Tibial nerve (tissue), 4 donors: ENCODE data around the gene SLX1A. TPM values are rescaled to one million over a fixed set of nuclear protein-coding genes. Genes with fewer than 3 reads are reported as not detected.
A peak's percentile ranks its signal among the peaks of the same experiment; 100 is the strongest.
"Not testable (repeated sequence)": the region's sequence is repeated elsewhere in the genome, so short reads cannot be mapped to it uniquely, and the experiment has no call there.

Source experiments
- DNase-seq, 2 donors: peaks; one replicate each; pipeline ENCODE4 v3.0.0-alpha.2; 2019; ENCODE audit warnings: low spot score in 2 of 2
- H3K27ac ChIP-seq, 4 donors: fragments of 200-600 bp; sonication (generic) in 3 of 4; one replicate each; pipeline ENCODE4 v1.5.1; 2017 to 2019; ENCODE audit warnings: mild to moderate bottlenecking in 1 of 4
- H3K27me3 ChIP-seq, 2 donors: fragments of 200-600 bp; sonication (generic) in 1 of 2; one replicate each; pipeline versions ENCODE4 v1.5.1 to v1.6.0; 2017 to 2019
- H3K36me3 ChIP-seq, 3 donors: fragments of 200-600 bp; sonication (generic); one replicate each; pipeline ENCODE4 v1.5.1; 2018 to 2019
- H3K4me1 ChIP-seq, 4 donors: fragments of 200-600 bp; sonication (generic) in 3 of 4; one replicate each; pipeline ENCODE4 v1.5.1; 2017 to 2019
- H3K4me3 ChIP-seq, 4 donors: fragments of 200-600 bp; sonication (generic) in 3 of 4; one replicate each; pipeline ENCODE4 v1.5.1; 2017 to 2019; ENCODE audit warnings: mild to moderate bottlenecking in 1 of 4, moderate library complexity in 1 of 4
- H3K9me3 ChIP-seq, 4 donors: fragments of 200-600 bp; sonication (generic) in 3 of 4; one replicate each; pipeline ENCODE4 v1.5.1; 2017 to 2019
- EP300 ChIP-seq, 2 donors: sonication (generic); formaldehyde crosslinking; IDR thresholded peaks; one replicate each; pipeline ENCODE4 v1.6.1; 2017; ENCODE audit warnings: antibody characterized with exemption in 2 of 2, mild to moderate bottlenecking in 1 of 2
- POLR2A ChIP-seq, 2 donors: fragments of 450-650 bp; IDR thresholded peaks; one replicate each; pipeline ENCODE4 v1.6.1; 2017; ENCODE audit warnings: antibody characterized with exemption in 2 of 2, mild to moderate bottlenecking in 2 of 2, moderate library complexity in 2 of 2
- WGBS, 2 donors: methylation state at CpG; one replicate each; pipeline ENCODE4 v1.1.5; 2018; 5-methylcytosine and 5-hydroxymethylcytosine counted together
- total RNA-seq, 4 donors: library from RNA; depleted of rRNA; stranded (reverse); fragments of >200 nt; gene quantifications; one replicate each; pipeline ENCODE4 v1.1.0, GENCODE V29; 2016
- TF ChIP-seq, protein P1 (sequence below), 5 experiments: fragments of 200-600 bp in 3 of 5; fragments of 450-650 bp in 2 of 5; sonication (generic) in 3 of 5; IDR thresholded peaks; one replicate each; pipeline ENCODE4 v1.5.1; 2016 to 2019; ENCODE audit warnings: antibody characterized with exemption in 5 of 5, mild to moderate bottlenecking in 3 of 5, moderate library complexity in 2 of 5

The SLX1A gene
- total RNA-seq, 4 donors from 2014 or later, result 45.7 to 68.7 (median 52.8) TPM

DNA sequence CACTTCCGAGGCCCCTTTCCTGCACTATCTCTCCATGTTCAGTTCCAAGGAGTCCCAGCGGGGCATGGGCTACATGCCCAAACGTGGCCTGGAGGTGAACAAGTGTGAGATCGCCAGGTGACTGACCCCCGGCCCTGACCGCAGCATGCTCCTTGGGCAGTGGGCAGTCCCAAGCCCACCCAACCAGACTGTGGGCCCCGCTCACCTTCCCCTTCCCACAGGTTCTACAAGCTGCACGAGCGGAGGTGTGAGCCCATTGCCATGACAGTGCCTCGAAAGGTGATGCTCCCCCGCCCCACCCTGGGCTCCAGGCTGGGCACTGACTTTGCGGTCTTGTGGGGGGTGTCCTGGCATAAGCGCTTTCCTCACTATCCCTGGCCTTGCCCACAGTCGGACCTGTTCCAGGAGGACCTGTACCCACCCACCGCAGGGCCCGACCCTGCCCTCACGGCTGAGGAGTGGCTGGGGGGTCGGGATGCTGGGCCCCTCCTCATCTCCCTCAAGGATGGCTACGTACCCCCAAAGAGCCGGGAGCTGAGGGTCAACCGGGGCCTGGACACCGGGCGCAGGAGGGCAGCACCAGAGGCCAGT, 5.6 kb upstream of the SLX1A start:
- no peak for DNase-seq
- Histone ChIP-seq H3K4me3 (no peak overlapping the region), H3K9me3 (no peaks in the 10 kb centered on the region), H3K27ac (no peak overlapping the region), H3K27me3 (no peaks in the 10 kb centered on the region), H3K36me3 (peaks cover 0 to 6% (median 0%) of the 10 kb centered on the region in 3 donors), H3K4me1 (peaks cover 0 to 26% (median 11%) of the 10 kb centered on the region in 4 donors)
- 88 to 93% methylated on average over 18 to 19 of the region's 23 CpGs for WGBS, 2 donors
- no peak for TF ChIP-seq EP300 (IDR thresholded peaks at IDR 0.05)
- no peak for TF ChIP-seq POLR2A (IDR thresholded peaks at IDR 0.05)
- TF ChIP-seq, protein P1, sequence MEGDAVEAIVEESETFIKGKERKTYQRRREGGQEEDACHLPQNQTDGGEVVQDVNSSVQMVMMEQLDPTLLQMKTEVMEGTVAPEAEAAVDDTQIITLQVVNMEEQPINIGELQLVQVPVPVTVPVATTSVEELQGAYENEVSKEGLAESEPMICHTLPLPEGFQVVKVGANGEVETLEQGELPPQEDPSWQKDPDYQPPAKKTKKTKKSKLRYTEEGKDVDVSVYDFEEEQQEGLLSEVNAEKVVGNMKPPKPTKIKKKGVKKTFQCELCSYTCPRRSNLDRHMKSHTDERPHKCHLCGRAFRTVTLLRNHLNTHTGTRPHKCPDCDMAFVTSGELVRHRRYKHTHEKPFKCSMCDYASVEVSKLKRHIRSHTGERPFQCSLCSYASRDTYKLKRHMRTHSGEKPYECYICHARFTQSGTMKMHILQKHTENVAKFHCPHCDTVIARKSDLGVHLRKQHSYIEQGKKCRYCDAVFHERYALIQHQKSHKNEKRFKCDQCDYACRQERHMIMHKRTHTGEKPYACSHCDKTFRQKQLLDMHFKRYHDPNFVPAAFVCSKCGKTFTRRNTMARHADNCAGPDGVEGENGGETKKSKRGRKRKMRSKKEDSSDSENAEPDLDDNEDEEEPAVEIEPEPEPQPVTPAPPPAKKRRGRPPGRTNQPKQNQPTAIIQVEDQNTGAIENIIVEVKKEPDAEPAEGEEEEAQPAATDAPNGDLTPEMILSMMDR (IDR thresholded peaks at IDR 0.05), result no peak

DNA sequence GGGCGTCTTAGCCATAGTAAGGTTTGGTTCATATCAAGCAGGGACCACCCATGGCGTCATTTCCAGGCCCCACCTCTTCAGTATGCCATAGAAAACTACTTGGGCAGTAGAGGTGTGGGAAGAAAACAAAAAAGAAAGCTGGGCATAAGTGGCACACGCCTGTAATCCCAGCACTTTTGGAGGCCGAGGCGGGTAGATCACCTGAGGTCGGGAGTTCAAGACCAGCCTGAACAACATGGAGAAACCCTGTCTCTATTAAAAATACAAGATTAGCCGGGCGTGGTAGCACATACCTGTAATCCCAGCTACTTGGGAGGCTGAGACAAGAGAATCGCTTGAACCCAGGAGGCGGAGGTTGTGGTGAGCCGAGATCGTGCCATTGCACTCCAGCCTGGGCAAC, 2.5 kb upstream of the SLX1A start:
- H3K27ac ChIP-seq, H3K36me3 ChIP-seq, H3K27me3 ChIP-seq, DNase-seq, H3K4me3 ChIP-seq, H3K9me3 ChIP-seq: not testable (repeated sequence)
- H3K4me1 ChIP-seq, result peaks cover 0 to 19% (median 8%) of the 10 kb centered on the region in 4 donors
- WGBS, 2 donors, result 94% methylated on average over 6 of the region's 12 CpGs; no CpG with 5 or more reads in 1 of the 2 donors

DNA sequence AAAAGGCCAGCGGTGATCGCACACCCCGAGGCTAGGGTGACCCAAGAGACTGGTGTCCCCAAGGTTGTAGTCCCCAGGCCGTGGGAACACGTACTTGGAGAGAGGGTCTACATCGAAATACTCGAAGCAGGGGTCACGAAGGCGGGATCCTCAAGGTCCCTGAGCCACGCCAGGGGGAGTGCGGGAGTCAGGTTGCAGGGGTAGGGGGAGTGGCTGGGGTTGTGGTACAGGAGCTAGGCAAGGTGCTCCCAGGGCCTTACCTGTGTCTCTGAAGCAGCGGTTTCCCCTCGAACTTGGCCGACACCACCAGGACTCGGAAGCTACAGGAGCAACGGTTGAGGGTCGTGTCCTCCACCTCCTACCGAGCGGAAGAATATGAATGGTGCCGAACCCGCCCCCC, 577 bp upstream of the SLX1A start:
- not testable (repeated sequence) for H3K9me3 ChIP-seq, H3K36me3 ChIP-seq, H3K27me3 ChIP-seq, H3K4me3 ChIP-seq, H3K27ac ChIP-seq, DNase-seq, H3K4me1 ChIP-seq
- no CpG with 5 or more reads among the region's 21 CpGs for WGBS, 2 donors

DNA sequence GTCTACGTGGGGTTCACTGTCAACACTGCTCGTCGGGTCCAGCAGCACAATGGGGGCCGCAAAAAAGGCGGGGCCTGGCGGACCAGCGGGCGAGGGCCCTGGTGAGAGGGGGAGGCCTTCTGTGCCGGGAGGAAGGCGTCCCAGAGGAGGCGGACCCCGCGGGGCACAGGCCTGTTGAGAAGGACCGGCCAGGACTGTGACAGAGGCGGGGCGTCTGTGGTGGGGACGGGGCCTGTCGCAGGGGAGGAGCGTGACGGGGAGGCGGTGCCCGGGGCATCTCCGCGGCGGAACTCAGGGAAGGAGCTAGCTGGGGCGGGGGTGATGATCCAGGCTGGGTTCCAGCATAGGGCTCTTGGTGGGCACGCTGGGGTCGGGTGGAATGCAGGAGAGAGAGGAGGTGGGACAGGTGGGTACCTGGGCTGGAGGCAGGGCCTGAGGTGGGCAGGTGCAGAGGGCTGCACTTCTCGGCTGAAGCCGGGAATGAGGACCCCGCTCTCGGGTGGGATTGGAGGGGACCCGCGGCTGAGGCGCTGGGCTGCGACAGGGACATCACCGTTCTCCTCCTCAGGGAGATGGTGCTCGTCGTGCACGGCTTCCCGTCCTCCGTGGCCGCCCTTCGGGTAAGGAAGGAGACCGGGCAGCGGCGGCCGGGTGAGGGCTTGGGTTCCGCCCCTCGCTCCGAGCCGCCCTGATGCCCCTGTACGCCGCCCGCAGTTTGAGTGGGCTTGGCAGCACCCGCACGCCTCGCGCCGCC, 674 bp downstream of the SLX1A start:
- Histone ChIP-seq H3K27ac (peak overlapping the region in 1 of 4 donors; percentile 72), H3K4me3 (peak overlapping the region in 3 of 4 donors; percentile 33 to 51 (median 47))
- not testable (repeated sequence) for H3K36me3 ChIP-seq, DNase-seq, H3K27me3 ChIP-seq, H3K9me3 ChIP-seq, H3K4me1 ChIP-seq
- WGBS, 2 donors, result 6% methylated on average over 18 of the region's 60 CpGs; no CpG with 5 or more reads in 1 of the 2 donors

DNA sequence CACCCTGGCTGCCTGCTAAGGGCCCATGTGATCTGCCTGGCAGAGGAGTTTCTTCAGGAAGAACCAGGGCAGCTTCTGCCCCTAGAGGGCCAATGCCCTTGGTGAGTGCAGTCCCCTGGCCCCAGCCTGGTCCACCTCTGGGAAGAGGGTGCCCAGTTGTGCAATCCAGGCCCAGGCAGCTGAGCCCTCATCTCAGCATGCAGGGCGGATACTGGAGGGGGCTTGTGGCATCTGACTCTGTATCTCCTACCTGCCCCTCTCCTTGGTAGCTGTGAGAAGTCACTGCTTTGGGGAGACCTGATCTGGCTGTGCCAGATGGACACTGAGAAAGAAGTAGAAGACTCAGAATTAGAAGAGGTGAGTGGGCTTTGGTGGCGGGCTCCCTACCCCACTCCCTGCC, 3.3 kb downstream of the SLX1A start:
- 83% methylated on average over 1 of the region's 2 CpGs; no CpG with 5 or more reads in 1 of the 2 donors for WGBS, 2 donors
- not testable (repeated sequence) for H3K27me3 ChIP-seq, H3K4me3 ChIP-seq, H3K4me1 ChIP-seq, H3K36me3 ChIP-seq, DNase-seq, H3K9me3 ChIP-seq, H3K27ac ChIP-seq

DNA sequence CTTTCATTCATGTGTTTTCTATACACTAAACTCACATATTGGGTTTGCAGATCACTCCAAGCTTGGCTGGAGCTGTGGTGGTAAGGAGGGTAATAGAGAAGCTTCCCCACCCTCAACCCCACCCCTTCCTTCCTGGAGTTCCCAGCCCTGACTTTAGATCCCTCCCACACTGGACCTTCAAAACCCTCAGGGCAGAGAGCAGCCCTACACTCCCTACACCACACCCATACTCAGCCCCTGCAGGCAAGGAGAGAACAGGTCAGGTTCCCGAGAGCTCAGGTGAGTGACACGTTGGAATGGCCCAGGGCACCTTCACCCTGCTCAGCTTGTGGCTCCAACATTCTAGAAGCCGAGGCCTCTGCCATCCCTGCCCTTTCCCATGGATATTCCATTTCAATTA, 5.4 kb downstream of the SLX1A start, which contains the start of gene SULT1A3:
SULT1A3 (plus strand) TSS at position 207 of the 400 bp plus-strand sequence. CDS start 1,474 bp downstream, outside the sequence.
- not testable (repeated sequence) for DNase-seq, H3K36me3 ChIP-seq
- no CpG with 5 or more reads among the region's 3 CpGs for WGBS, 2 donors

DNA sequence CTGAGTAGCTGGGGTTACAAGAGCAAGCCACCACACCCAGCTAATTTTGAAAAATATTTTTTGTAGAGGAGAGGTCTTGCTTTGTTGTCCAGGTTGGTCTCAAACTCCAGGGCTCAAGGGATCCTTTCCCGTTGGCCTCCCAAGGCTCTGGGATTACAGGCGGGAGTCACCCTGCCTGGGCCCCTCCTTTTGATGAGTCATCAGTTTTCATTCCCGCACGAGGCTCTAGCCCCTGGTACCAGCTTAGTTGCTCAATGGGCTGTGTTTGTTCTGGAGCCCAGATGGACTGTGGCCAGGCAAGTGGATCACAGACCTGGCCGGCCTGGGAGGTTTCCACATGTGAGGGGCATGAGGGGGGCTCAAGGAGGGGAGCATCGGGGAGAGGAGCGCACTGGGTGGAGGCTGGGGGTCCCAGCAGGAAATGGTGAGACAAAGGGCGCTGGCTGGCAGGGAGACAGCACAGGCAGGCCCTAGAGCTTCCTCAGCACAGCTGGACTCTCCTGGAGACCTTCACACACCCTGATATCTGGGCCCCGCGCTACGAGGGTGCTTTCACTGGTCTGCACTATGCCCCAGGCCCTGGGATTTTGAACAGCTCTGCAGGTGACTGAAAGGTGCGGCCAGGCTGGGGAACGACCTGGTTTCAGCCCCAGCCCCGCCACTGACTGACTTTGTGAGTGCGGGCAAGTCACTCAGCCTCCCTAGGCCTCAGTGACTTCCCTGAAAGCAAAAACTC, 6.1 kb downstream of the SLX1A start:
- H3K27ac ChIP-seq, H3K27me3 ChIP-seq, H3K4me1 ChIP-seq, H3K4me3 ChIP-seq, H3K36me3 ChIP-seq, DNase-seq, H3K9me3 ChIP-seq: not testable (repeated sequence)
- no CpG with 5 or more reads among the region's 15 CpGs for WGBS, 2 donors

More for the DNA sequence above, 5.4 kb downstream of the SLX1A start, which contains the start of gene SULT1A3:
- not testable (repeated sequence) for H3K4me3 ChIP-seq, H3K27me3 ChIP-seq, H3K27ac ChIP-seq, H3K4me1 ChIP-seq, H3K9me3 ChIP-seq

DNA sequence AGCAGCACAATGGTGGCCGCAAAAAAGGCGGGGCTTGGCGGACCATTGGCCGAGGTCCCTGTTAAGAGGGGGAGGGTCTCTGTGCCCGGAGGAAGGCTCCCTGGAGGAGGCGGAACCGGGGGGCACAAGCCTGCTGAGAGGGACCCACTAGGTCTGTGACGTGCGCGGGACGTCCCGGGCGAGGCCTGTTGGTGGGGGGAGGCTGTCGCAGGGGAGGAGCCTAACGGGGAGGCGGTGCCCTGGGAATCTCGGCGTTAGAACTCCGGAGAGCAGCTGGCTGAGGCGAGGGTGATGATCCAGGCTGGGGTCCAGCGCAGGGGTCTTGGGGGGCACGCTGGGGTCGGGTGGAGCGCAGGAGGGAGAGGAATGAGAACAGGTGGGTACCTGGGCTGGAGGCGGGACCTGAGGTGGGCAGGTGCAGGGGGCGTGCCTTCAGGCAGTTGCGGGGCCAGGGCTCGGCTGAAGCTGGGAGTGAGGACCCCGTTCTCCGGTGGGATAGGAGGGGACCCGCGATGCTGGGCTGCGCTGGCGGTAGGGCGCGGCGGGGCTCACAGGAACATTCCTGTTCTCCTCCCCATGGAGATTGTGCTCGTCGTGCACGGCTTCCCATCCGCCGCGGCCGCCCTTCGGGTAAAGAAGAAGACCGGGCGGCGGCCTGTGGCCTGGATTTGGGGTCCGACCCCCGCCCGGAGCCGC, 12.0 kb downstream of the SLX1A start:
- peak in 1 of 2 donors; percentile 7 for DNase-seq
- H3K4me3 ChIP-seq, result peak overlapping the region; percentile 26 to 54 (median 52)
- H3K27me3 ChIP-seq, H3K4me1 ChIP-seq, H3K36me3 ChIP-seq, H3K27ac ChIP-seq, H3K9me3 ChIP-seq: not testable (repeated sequence)
- WGBS, 2 donors, result 0% methylated on average over 10 to 11 of the region's 52 CpGs

DNA sequence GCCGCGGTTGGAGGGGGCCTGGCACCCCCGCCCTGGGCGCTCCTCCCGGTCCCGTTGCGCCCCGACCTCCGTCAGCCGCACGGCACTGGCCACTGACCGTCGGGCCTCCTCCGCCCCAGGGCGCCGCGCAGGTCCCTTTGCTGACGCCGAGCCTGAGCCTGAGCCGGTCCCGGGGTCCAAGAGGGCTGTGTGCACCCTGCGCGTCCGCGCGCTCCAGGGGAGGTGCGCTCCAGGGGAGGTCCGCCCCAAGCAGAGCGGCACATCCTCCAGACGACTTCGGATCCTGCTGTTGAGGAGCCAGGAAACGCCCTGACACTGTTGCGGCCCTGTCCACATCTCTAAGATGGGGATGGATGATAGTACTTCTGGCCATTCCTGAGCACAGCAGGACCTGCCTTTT, 12.6 kb downstream of the SLX1A start:
- no CpG with 5 or more reads among the region's 33 CpGs for WGBS, 2 donors
- peak overlapping the region; percentile 26 to 54 (median 52) for H3K4me3 ChIP-seq
- not testable (repeated sequence) for H3K4me1 ChIP-seq, DNase-seq, H3K27me3 ChIP-seq, H3K27ac ChIP-seq, H3K9me3 ChIP-seq, H3K36me3 ChIP-seq

DNA sequence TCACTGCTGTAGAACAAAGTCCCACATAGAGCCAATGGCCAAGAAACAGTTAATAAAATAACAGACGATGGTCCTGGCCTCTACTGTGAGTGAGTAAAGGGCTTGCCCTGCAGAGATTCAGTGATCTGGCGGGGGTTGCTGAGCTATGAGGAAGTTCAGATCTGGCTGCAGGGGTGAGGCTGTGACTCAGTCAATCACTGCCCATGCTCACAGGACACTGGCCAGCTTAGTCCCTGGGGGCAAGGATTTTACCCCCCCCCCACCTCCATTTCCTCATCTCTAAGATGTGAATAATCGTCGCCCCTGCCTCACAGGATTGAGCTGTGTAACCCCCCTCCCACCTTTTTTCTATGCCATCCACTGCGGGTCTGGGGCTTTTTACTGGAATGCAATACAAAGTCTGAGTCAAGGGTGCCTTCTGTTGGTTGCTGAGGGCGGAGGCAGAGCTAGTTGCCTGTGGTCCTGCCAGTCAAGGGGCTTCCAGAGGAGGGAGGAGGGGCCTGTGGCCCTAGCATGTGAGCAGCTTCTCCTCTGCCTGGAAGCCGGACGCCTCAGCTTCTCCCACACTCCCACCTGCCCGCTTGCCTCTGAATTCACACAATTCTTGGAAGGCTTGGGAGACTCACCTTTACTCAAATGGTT, 13.5 kb downstream of the SLX1A start:
- 0% methylated on average over 1 of the region's 9 CpGs; no CpG with 5 or more reads in 1 of the 2 donors for WGBS, 2 donors
- not testable (repeated sequence) for H3K4me3 ChIP-seq, DNase-seq, H3K36me3 ChIP-seq, H3K4me1 ChIP-seq, H3K27ac ChIP-seq, H3K9me3 ChIP-seq, H3K27me3 ChIP-seq

DNA sequence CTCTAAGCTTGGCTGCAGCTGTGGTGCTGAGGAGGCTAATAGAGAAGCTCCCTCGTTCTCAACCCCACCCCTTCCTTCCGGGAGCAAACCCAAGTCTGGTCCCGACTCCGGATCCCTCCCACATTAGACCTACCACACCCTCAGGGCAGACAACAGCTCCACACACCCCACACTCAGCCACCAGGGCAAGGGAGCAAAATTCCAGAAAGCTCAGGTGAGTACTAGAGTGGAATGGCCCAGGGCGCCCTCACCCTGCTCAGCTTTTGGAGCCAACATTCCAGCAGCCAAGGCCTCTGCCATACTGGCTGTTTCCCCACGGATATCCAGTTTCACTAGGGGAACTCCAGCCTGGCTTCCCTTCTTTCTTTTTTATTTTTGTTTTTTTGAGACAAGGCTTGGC, 15.4 kb downstream of the SLX1A start:
- not testable (repeated sequence) for H3K4me3 ChIP-seq, H3K27me3 ChIP-seq, H3K27ac ChIP-seq, H3K9me3 ChIP-seq, H3K36me3 ChIP-seq, H3K4me1 ChIP-seq
- 0 to 17% methylated on average over 1 to 2 of the region's 6 CpGs for WGBS, 2 donors
- DNase-seq, result peak in 1 of 2 donors; percentile 19
